Upper lobe of right lung (tissue), 1 donor: ENCODE data around the gene GRAP. TPM values are rescaled to one million over a fixed set of nuclear protein-coding genes. Genes with fewer than 3 reads are reported as not detected.

Source experiments
- ATAC-seq: fragments of 200-7000 bp; cut with Tn5 transposase; one replicate; pipeline ENCODE4 v1.9.1; 2020; ENCODE audit warnings: mild to moderate bottlenecking, moderate library complexity
- DNase-seq: peaks from one replicate; pipeline ENCODE4 v3.0.0-alpha.2; 2020
- H3K27ac ChIP-seq: fragments of 200-600 bp; one replicate; pipeline ENCODE4 v1.8.0; 2022
- H3K27me3 ChIP-seq: fragments of 200-600 bp; one replicate; pipeline ENCODE4 v1.8.0; 2022; ENCODE audit warnings: mild to moderate bottlenecking
- H3K36me3 ChIP-seq: fragments of 200-600 bp; one replicate; pipeline ENCODE4 v1.8.0; 2022
- H3K4me1 ChIP-seq: fragments of 200-600 bp; one replicate; pipeline ENCODE4 v1.8.0; 2022
- H3K4me3 ChIP-seq: fragments of 200-600 bp; one replicate; pipeline ENCODE4 v1.8.0; 2022; ENCODE audit warnings: mild to moderate bottlenecking
- H3K9me3 ChIP-seq: fragments of 200-600 bp; one replicate; pipeline ENCODE4 v1.8.0; 2022
- intact Hi-C: fragments of 100-400 bp; cut with DNase I; formaldehyde crosslinking; loops from one replicate; pipeline ENCODE4 v1.11.0; 2022
- total RNA-seq: library from RNA; stranded (reverse); fragmentation: NEBNext Ultra II Directional; extraction: Animal tissue kit (Norgen Biotek cat#: 25700); gene quantifications from one replicate; pipeline ENCODE4 v1.2.1, GENCODE V29; 2021
- TF ChIP-seq, protein P1 (sequence below): fragments of 200-600 bp; IDR thresholded peaks from one replicate; pipeline ENCODE4 v1.8.0; 2022; ENCODE audit warnings: antibody characterized with exemption
- donor health status: DM: no; HTN: yes; CAD: no; lungs with severe emphysema.

Gene GRAP
- total RNA-seq, 1 donor from 2014 or later: 10.6 TPM

DNA sequence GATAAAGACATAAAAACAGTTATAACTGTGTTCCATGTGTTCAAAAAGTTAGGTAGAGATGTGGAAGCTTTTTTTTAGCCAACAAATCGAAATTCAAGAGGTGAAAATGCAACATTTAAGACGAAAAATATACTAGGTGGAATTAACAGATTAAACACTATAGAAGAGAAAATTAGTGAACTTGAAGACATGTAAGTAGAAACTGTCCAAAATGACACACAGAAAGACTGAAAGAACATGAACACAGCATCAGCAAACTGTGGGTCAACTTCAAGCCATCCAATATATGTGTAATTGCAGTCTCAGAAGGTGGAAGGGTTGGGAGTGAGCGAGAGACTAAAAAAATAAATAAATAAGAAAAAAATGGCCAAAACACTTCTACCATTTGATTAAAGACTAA lies 51.5 kb downstream of the GRAP start:
- H3K36me3 ChIP-seq: no peaks in the 10 kb centered on the region
- H3K4me3 ChIP-seq: no peak overlapping the region
- intact Hi-C loops: no loop called here
- no peak for DNase-seq
- ATAC-seq: no peak
- H3K4me1 ChIP-seq: peaks cover 6% of the 10 kb centered on the region
- TF ChIP-seq, protein P1, sequence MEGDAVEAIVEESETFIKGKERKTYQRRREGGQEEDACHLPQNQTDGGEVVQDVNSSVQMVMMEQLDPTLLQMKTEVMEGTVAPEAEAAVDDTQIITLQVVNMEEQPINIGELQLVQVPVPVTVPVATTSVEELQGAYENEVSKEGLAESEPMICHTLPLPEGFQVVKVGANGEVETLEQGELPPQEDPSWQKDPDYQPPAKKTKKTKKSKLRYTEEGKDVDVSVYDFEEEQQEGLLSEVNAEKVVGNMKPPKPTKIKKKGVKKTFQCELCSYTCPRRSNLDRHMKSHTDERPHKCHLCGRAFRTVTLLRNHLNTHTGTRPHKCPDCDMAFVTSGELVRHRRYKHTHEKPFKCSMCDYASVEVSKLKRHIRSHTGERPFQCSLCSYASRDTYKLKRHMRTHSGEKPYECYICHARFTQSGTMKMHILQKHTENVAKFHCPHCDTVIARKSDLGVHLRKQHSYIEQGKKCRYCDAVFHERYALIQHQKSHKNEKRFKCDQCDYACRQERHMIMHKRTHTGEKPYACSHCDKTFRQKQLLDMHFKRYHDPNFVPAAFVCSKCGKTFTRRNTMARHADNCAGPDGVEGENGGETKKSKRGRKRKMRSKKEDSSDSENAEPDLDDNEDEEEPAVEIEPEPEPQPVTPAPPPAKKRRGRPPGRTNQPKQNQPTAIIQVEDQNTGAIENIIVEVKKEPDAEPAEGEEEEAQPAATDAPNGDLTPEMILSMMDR: no peak
- H3K27ac ChIP-seq: no peak overlapping the region
- H3K9me3 ChIP-seq: no peaks in the 10 kb centered on the region
- no peaks in the 10 kb centered on the region for H3K27me3 ChIP-seq

DNA sequence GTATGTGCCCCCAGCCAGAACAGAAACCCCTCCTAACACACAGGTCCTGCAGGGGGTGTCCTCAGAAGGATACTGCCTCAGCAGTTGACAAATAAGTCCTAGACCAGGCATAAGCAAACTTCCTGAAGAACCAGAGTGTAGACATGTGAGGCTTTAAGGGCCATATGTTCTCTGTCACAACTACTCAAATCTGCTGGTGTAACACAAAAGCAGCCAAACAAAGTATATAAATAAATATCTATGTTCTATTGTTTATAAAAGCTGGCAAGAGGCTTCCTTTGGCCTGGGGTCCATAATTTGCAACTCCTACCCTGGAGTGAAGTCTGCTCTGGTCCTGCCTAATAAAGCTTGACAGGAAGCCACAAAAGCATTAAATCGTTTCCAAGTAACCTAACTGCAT lies 52.1 kb downstream of the GRAP start:
- no peaks in the 10 kb centered on the region for H3K27me3 ChIP-seq
- H3K36me3 ChIP-seq: no peaks in the 10 kb centered on the region
- H3K9me3 ChIP-seq: no peaks in the 10 kb centered on the region
- intact Hi-C loops: no loop called here
- ATAC-seq (no peak), DNase-seq (no peak)
- H3K4me1 ChIP-seq: peaks cover 6% of the 10 kb centered on the region
- H3K4me3 ChIP-seq: no peak overlapping the region
- TF ChIP-seq, protein P1: no peak
- no peak overlapping the region for H3K27ac ChIP-seq

DNA sequence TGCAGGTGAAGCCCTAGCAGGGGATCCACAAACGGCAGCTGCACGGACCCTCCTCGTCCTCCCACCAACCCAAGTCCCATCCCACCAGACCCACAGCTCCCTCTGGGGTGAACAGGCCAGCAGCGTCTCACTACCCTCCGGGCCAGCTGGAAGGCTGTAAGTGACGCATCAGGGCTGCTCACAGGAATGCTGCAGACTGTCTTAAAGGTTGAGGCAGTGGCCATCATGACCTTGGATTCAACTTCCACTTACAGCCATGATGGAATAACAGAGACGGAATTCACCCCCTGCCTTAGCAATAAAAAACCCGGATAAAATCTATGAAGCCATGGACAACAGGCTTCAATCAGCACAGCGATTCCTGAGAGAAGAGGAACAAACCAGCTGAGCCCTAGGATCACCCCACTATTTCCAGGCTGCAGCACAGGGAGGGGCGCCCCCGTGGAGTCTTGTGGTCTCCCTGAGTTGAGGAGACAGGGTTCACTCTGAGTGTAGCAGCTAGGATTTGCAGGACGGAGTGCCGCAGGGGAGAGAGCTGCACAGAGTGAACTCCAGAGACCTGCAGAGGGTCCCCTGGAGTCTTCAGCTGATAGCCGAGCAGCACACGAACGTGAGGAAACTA lies 52.7 kb downstream of the GRAP start:
- TF ChIP-seq, protein P1: no peak
- Histone ChIP-seq H3K9me3 (no peaks in the 10 kb centered on the region), H3K4me3 (no peak overlapping the region), H3K27me3 (no peaks in the 10 kb centered on the region), H3K27ac (no peak overlapping the region), H3K4me1 (peaks cover 6% of the 10 kb centered on the region), H3K36me3 (no peaks in the 10 kb centered on the region)
- intact Hi-C loops: no loop called here
- no peak for ATAC-seq
- no peak for DNase-seq

DNA sequence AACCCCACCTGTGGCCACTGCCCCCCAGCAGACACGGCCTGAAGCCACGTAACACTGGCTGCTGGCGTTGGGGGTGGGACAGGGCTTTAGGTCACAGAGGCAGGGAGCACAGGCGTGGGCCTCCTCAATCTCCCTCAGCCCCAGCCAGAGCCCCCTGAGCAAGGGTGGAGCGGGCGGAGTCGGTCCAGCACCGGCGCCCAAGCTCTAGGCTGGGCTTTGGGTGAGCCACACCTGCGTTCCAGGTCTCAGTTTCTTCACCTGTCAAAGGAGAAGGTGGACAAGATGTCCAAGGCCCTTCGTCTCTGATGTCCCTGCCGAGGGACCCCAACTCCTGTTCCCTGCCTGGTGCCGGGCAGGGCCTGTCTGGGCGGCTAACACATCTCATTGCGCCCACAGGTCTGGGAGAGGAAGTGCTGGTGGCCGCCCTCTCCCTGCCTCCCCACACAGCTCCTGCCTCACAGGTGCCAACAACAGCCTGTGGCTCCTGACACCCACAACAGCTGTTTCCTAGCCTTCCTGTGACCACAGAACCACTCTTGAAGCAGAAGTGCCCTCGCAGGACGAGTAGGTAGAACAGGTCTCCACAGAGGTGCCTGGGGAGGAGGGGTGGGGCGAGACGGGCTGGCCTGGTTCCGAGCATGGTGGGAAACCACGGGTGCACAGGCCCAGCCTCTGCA lies 54.2 kb downstream of the GRAP start:
- Histone ChIP-seq H3K4me3 (no peak overlapping the region), H3K27ac (no peak overlapping the region), H3K9me3 (no peaks in the 10 kb centered on the region), H3K36me3 (no peaks in the 10 kb centered on the region), H3K4me1 (peaks cover 10% of the 10 kb centered on the region), H3K27me3 (no peaks in the 10 kb centered on the region)
- ATAC-seq (peak; percentile 81), DNase-seq (peak; percentile 81)
- TF ChIP-seq, protein P1: no peak
- intact Hi-C loops: no loop called here

DNA sequence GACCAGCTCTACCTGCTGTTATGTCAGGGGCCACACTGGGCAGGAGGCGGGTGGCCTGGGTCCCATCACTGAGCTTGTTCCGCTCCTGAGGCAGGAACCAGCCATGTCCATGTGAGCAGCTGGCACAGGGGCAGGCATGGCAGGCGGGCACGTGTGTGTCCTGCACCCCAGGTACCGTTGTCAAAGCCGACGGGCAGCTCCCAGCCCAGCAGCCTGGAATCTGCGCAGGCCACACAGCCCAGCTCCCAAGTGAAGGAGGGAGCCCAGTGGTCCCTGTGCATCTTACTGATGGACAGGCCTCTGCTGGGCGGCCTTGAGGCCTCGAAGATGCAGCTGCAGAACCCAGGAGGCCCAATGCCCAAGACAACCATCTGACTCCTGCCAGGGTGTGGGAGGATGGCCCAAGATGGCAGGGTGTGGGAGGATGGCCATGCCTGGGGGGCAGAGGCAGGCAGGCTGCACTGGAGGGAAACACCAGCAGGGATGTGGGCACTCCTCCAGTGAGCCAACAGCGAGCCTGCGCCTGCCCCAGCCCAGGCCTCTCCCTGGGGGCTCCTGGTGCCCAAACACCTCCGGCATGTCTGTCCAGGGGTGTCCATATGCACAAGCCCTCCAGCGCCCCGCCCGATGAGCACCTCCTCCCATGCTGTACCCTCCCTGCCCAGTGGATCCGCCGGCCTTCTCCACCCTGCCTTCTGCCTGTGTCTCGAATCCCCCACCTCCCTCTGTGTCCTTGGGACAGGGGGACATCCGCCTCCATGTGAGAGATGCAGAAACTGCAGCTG lies 55.0 kb downstream of the GRAP start:
- DNase-seq: no peak
- intact Hi-C loops: no loop called here
- TF ChIP-seq, protein P1: no peak

More for the DNA sequence above, 55.0 kb downstream of the GRAP start:
- peaks cover 10% of the 10 kb centered on the region for H3K4me1 ChIP-seq
- no peaks in the 10 kb centered on the region for H3K36me3 ChIP-seq
- H3K9me3 ChIP-seq: no peaks in the 10 kb centered on the region
- H3K4me3 ChIP-seq: no peak overlapping the region
- ATAC-seq: no peak
- H3K27ac ChIP-seq: no peak overlapping the region
- no peaks in the 10 kb centered on the region for H3K27me3 ChIP-seq
